H9 (cell line): Measurements from ENCODE around the gene TBX19. TPM values are rescaled to one million over a fixed set of nuclear protein-coding genes. Genes with fewer than 3 reads are reported as not detected.
"Not testable (repeated sequence)": the region's sequence is repeated elsewhere in the genome, so short reads cannot be mapped to it uniquely, and the experiment has no call there.

ENCODE experiments used
- DNase-seq: peaks from one replicate; pipeline ENCODE4 v3.0.0-alpha.2; 2017
- H2AFZ ChIP-seq: one replicate; pipeline ENCODE4 v1.6.1; 2013; ENCODE audit warnings: mild to moderate bottlenecking, low read length, control low read depth, moderate library complexity
- H2AK5ac ChIP-seq: 2 replicates; pipeline ENCODE4 v1.6.1; 2013; ENCODE audit warnings: low read length, control low read depth, mixed read lengths; ENCODE audit not compliant: insufficient read length
- H2BK120ac ChIP-seq: one replicate; pipeline ENCODE4 v1.6.1; 2013; ENCODE audit warnings: low read depth, mild to moderate bottlenecking, low read length, control low read depth, inconsistent platforms; ENCODE audit not compliant: poor library complexity, severe bottlenecking
- H2BK12ac ChIP-seq: 2 replicates; pipeline ENCODE4 v1.6.1; 2013; ENCODE audit warnings: low read length, control low read depth, mixed read lengths, low read depth; ENCODE audit not compliant: insufficient read length
- H2BK15ac ChIP-seq: 2 replicates; pipeline ENCODE4 v1.6.1; 2013; ENCODE audit warnings: low read depth, low read length, control low read depth
- H2BK20ac ChIP-seq: one replicate; pipeline ENCODE4 v1.6.1; 2013; ENCODE audit warnings: low read depth, mild to moderate bottlenecking, low read length, control low read depth, inconsistent platforms; ENCODE audit not compliant: poor library complexity, severe bottlenecking
- H2BK5ac ChIP-seq: 2 replicates; pipeline ENCODE4 v1.6.1; 2013; ENCODE audit warnings: low read length, control low read depth, mixed read lengths; ENCODE audit not compliant: insufficient read length
- H3K14ac ChIP-seq: 2 replicates; pipeline ENCODE4 v1.6.1; 2013; ENCODE audit warnings: low read length, control low read depth; ENCODE audit not compliant: insufficient read depth
- H3K18ac ChIP-seq: 2 replicates; pipeline ENCODE4 v1.6.1; 2013; ENCODE audit warnings: low read depth, mild to moderate bottlenecking, mixed read lengths, low read length, control low read depth; ENCODE audit not compliant: insufficient read length
- H3K23ac ChIP-seq: 2 replicates; pipeline ENCODE4 v1.6.1; 2013; ENCODE audit warnings: low read length, control low read depth, mixed read lengths, low read depth; ENCODE audit not compliant: insufficient read length
- H3K23me2 ChIP-seq: 2 replicates; pipeline ENCODE4 v1.6.1; 2013; ENCODE audit warnings: low read depth, mild to moderate bottlenecking, mixed read lengths, low read length, control low read depth; ENCODE audit not compliant: insufficient read length, poor library complexity, severe bottlenecking
- H3K27ac ChIP-seq: 2 replicates; pipeline ENCODE4 v1.5.1; 2013; ENCODE audit warnings: low read length, control low read depth, mixed read lengths, low read depth; ENCODE audit not compliant: insufficient read length
- H3K27me3 ChIP-seq: 2 replicates; pipeline ENCODE4 v1.6.1; 2013; ENCODE audit warnings: low read length, control low read depth, inconsistent platforms; ENCODE audit not compliant: insufficient read depth
- H3K4ac ChIP-seq: 2 replicates; pipeline ENCODE4 v1.6.1; 2013; ENCODE audit warnings: low read depth, mild to moderate bottlenecking, control low read depth, inconsistent platforms, low read length, moderate library complexity
- H3K4me1 ChIP-seq: 2 replicates; pipeline ENCODE4 v1.6.1; 2013; ENCODE audit warnings: low read length, control low read depth, inconsistent platforms; ENCODE audit not compliant: insufficient read depth
- H3K4me2 ChIP-seq: 2 replicates; pipeline ENCODE4 v1.6.1; 2013; ENCODE audit warnings: low read length, control low read depth, mixed read lengths; ENCODE audit not compliant: insufficient read length, insufficient read depth
- H3K56ac ChIP-seq: 2 replicates; pipeline ENCODE4 v1.6.1; 2013; ENCODE audit warnings: low read depth, mild to moderate bottlenecking, mixed read lengths, low read length, control low read depth; ENCODE audit not compliant: insufficient read length
- H3K79me1 ChIP-seq: 2 replicates; pipeline ENCODE4 v1.6.1; 2013; ENCODE audit warnings: low read depth, mild to moderate bottlenecking, moderate library complexity, low read length, control low read depth, inconsistent platforms; ENCODE audit not compliant: insufficient read depth, poor library complexity, severe bottlenecking
- H3K79me2 ChIP-seq: 2 replicates; pipeline ENCODE4 v1.6.1; 2013; ENCODE audit warnings: low read length, control low read depth, inconsistent platforms; ENCODE audit not compliant: insufficient read depth
- H3K9ac ChIP-seq: 2 replicates; pipeline ENCODE4 v1.6.1; 2013; ENCODE audit warnings: low read length, control low read depth, mixed read lengths; ENCODE audit not compliant: insufficient read length; ENCODE audit errors: extremely low read depth
- H3K9me3 ChIP-seq: one replicate; pipeline ENCODE4 v1.6.1; 2013; ENCODE audit warnings: low read depth, low read length, inconsistent platforms; ENCODE audit not compliant: control insufficient read depth
- H3T11ph ChIP-seq: one replicate; pipeline ENCODE4 v1.6.1; 2013; ENCODE audit warnings: mild to moderate bottlenecking, low read length, control low read depth, inconsistent platforms
- H4K20me1 ChIP-seq: one replicate; pipeline ENCODE4 v1.6.1; 2013; ENCODE audit not compliant: control insufficient read depth, insufficient read length, insufficient read depth
- H4K5ac ChIP-seq: 2 replicates; pipeline ENCODE4 v1.6.1; 2013; ENCODE audit warnings: low read depth, mild to moderate bottlenecking, mixed read lengths, low read length, control low read depth; ENCODE audit not compliant: insufficient read length
- H4K8ac ChIP-seq: replicated peaks from 2 replicates; pipeline ENCODE4 v1.6.1; 2013; ENCODE audit warnings: low read length, control low read depth, mixed read lengths, low read depth; ENCODE audit not compliant: insufficient read length
- H4K91ac ChIP-seq: 2 replicates; pipeline ENCODE4 v1.6.1; 2013; ENCODE audit warnings: low read depth, mild to moderate bottlenecking, moderate library complexity, mixed read lengths, low read length, control low read depth; ENCODE audit not compliant: insufficient read length
- H3K27ac Mint-ChIP-seq, 3 experiments: 2 replicates in 2 of 3; 3 replicates in 1 of 3; pipeline ENCODE4 v1.8.0; 2020 to 2021; ENCODE audit warnings: mixed read lengths in 3 of 3, mild to moderate bottlenecking in 1 of 3, moderate library complexity in 1 of 3
- H3K27me3 Mint-ChIP-seq: 2 replicates; pipeline ENCODE4 v1.8.0; 2021; ENCODE audit warnings: low read depth, mild to moderate bottlenecking, moderate library complexity, mixed read lengths
- H3K36me3 Mint-ChIP-seq, 3 experiments: 2 replicates in 2 of 3; 3 replicates in 1 of 3; pipeline ENCODE4 v1.8.0; 2020 to 2021; ENCODE audit warnings: low read depth in 3 of 3, mixed read lengths in 3 of 3; ENCODE audit not compliant: insufficient read depth in 1 of 3
- H3K4me1 Mint-ChIP-seq, 2 experiments: 2 replicates each; pipeline ENCODE4 v1.8.0; 2020; ENCODE audit warnings: mixed read lengths in 2 of 2
- H3K4me3 Mint-ChIP-seq, 2 experiments: 2 replicates in 1 of 2; 3 replicates in 1 of 2; pipeline ENCODE4 v1.8.0; 2020 to 2021; ENCODE audit warnings: mild to moderate bottlenecking in 2 of 2, mixed read lengths in 2 of 2, moderate library complexity in 1 of 2
- H3K9me3 Mint-ChIP-seq, 2 experiments: 2 replicates in 1 of 2; 3 replicates in 1 of 2; pipeline ENCODE4 v1.8.0; 2020; ENCODE audit warnings: mild to moderate bottlenecking in 2 of 2, mixed read lengths in 2 of 2, moderate library complexity in 1 of 2
- WGBS: extraction: QIAGEN DNeasy Blood & Tissue Kit; methylation state at CpG from one replicate; pipeline ENCODE4 v1.1.7; 2013; ENCODE audit warnings: missing lambda C conversion rate, low lambda C conversion rate, mixed read lengths; ENCODE audit not compliant: insufficient read length; ENCODE audit errors: extremely low coverage; 5-methylcytosine and 5-hydroxymethylcytosine counted together
- total RNA-seq: library from RNA; stranded (reverse); gene quantifications from 2 replicates; pipeline ENCODE4 v1.2.1, GENCODE V29; 2021
- TF ChIP-seq, protein P1 (sequence below): fragments of 200-600 bp; sonication (generic); conservative IDR thresholded peaks from 3 replicates; pipeline ENCODE4 v1.8.0; 2021; ENCODE audit warnings: antibody characterized with exemption, mild to moderate bottlenecking

The TBX19 gene
- total RNA-seq, 1 experiment from 2014 or later = 0.48 TPM

DNA sequence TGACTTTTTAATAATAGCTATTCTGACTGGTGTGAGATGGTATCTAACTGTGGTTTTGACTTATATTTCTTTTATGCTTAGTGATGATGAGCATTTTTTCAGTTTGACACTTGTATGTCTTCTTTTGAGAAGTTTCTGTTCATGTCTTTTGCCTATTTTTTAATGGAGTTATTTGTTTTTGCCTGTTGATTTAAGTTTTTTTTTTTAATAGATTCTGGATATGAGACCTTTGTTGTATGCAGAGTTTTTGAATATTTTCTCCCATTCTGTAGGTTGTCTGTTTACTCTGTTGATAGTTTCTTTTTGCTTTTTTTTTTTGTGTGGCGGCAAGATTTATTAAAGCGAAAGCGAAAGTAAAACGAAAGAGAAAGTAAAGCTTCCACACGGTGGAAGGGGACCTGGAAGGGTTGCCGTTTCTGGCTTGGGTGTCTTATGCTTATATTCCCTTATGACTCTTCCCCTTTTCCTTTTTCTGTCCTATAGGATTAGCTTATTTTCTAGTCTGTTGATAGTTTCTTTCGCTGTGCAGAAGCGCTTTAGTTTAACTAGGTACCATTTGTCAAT lies 67.6 kb downstream of the TBX19 start:
- Histone ChIP-seq H4K20me1 (no peaks in the 10 kb centered on the region), H3K4me2 (no peak overlapping the region), H3T11ph (no peak overlapping the region), H3K4me1 (no peaks in the 10 kb centered on the region), H2AK5ac (no peak overlapping the region), H3K79me2 (no peaks in the 10 kb centered on the region), H3K9ac (no peak overlapping the region), H4K5ac (no peak overlapping the region), H3K14ac (no peak overlapping the region), H3K23ac (no peak overlapping the region), H2BK12ac (no peak overlapping the region), H3K27ac (no peak overlapping the region), H3K18ac (no peak overlapping the region), H2BK5ac (no peak overlapping the region), H2BK120ac (no peak overlapping the region), H3K56ac (no peak overlapping the region), H2BK20ac (no peak overlapping the region), H2BK15ac (no peak overlapping the region), H3K9me3 (no peaks in the 10 kb centered on the region), H4K8ac (no peak overlapping the region), H3K27me3 (no peaks in the 10 kb centered on the region), H4K91ac (no peak overlapping the region), H2AFZ (no peak overlapping the region), H3K4ac (no peak overlapping the region), H3K23me2 (no peaks in the 10 kb centered on the region), H3K79me1 (no peaks in the 10 kb centered on the region)
- Mint-ChIP-seq H3K27ac (no peak overlapping the region), H3K27me3 (no peaks in the 10 kb centered on the region), H3K4me3 (no peak overlapping the region), H3K36me3 (no peaks in the 10 kb centered on the region), H3K9me3 (peaks cover 0 to 2% of the 10 kb centered on the region in 2 experiments; a peak in 2 of 5 replicates), H3K4me1 (no peaks in the 10 kb centered on the region; a peak in 1 of 4 replicates)
- no peak for DNase-seq
- WGBS = no CpG with 5 or more reads among the region's 8 CpGs
- TF ChIP-seq, protein P1, sequence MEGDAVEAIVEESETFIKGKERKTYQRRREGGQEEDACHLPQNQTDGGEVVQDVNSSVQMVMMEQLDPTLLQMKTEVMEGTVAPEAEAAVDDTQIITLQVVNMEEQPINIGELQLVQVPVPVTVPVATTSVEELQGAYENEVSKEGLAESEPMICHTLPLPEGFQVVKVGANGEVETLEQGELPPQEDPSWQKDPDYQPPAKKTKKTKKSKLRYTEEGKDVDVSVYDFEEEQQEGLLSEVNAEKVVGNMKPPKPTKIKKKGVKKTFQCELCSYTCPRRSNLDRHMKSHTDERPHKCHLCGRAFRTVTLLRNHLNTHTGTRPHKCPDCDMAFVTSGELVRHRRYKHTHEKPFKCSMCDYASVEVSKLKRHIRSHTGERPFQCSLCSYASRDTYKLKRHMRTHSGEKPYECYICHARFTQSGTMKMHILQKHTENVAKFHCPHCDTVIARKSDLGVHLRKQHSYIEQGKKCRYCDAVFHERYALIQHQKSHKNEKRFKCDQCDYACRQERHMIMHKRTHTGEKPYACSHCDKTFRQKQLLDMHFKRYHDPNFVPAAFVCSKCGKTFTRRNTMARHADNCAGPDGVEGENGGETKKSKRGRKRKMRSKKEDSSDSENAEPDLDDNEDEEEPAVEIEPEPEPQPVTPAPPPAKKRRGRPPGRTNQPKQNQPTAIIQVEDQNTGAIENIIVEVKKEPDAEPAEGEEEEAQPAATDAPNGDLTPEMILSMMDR = no peak

DNA sequence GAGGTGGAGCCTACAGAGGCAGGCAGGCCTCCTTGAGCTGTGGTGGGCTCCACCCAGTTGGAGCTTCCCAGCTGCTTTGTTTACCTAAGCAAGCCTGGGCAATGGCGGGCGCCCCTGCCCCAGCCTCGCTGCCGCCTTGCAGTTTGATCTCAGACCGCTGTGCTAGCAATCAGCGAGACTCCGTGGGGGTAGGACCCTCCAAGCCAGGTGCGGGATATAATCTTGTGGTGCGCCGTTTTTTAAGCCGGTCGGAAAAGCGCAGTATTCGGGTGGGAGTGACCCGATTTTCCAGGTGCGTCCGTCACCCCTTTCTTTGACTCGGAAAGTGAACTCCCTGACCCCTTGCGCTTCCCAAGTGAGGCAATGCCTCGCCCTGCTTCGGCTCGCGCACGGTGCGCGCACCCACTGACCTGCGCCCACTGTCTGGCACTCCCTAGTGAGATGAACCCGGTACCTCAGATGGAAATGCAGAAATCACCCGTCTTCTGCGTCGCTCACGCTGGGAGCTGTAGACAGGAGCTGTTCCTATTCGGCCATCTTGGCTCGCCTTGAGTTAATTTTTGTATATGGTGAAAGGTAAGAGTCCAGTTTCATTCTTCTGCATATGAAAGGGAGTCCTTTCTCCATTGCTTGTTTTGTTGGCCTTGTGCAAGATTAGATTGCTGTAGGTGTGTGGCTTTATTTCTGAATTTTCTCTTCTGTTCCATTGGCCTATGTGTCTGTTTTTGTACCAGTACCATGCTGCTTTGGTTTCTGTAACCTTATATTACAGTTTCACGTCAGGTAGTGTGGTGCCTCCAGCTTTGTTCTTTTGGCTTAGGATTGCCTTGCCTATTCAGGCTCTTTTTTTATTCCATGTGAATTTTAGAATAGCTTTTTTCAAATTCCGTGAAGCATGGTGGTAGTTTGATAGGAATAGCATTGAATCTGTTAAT lies 73.9 kb downstream of the TBX19 start:
- not testable (repeated sequence) for H3K23me2 ChIP-seq, H2AFZ ChIP-seq, H3K9me3 Mint-ChIP-seq, H3K79me1 ChIP-seq, H2BK20ac ChIP-seq, H2BK12ac ChIP-seq, H2AK5ac ChIP-seq, H3K9ac ChIP-seq, H3K27me3 ChIP-seq, H2BK15ac ChIP-seq, H2BK120ac ChIP-seq, H3K23ac ChIP-seq, H3K18ac ChIP-seq, H4K5ac ChIP-seq, H3K14ac ChIP-seq, H4K20me1 ChIP-seq, H2BK5ac ChIP-seq, H3K79me2 ChIP-seq, H3K4ac ChIP-seq, DNase-seq, H3K27me3 Mint-ChIP-seq, H3T11ph ChIP-seq, H3K36me3 Mint-ChIP-seq, H3K4me1 ChIP-seq, H3K27ac ChIP-seq, H4K91ac ChIP-seq, H3K56ac ChIP-seq, H3K9me3 ChIP-seq, H4K8ac ChIP-seq
- H3K4me3 Mint-ChIP-seq = peak overlapping the region; percentile 45 to 62
- H3K27ac Mint-ChIP-seq = peak overlapping the region; percentile 45 to 92 (median 61); a peak in 3 of 7 replicates
- H3K4me2 ChIP-seq = peak overlapping the region; percentile 37
- WGBS = no CpG with 5 or more reads among the region's 36 CpGs
- H3K4me1 Mint-ChIP-seq = peaks cover 16% of the 10 kb centered on the region in 2 experiments
